H1 (cell line): Measurements from ENCODE around the gene SPOCK1. TPM values are rescaled to one million over a fixed set of nuclear protein-coding genes. Genes with fewer than 3 reads are reported as not detected.

Experiments used
- GTF2F1 ChIP-seq: IDR thresholded peaks from 2 replicates; pipeline ENCODE4 v1.6.1; 2012; ENCODE audit warnings: low read depth, low read length, improper control_type of control experiment, borderline replicate concordance
- POLR2AphosphoS5 ChIP-seq: IDR thresholded peaks from 2 replicates; pipeline ENCODE4 v1.6.1; 2011; ENCODE audit warnings: low read depth, low read length
- SAP30 ChIP-seq: fragments of 300-600 bp; sonication (generic); IDR thresholded peaks from 2 replicates; pipeline ENCODE4 v1.7.1; 2012; ENCODE audit warnings: low read length, moderate library complexity, mild to moderate bottlenecking, inconsistent platforms; ENCODE audit not compliant: insufficient read depth, insufficient replicate concordance
- polyA plus RNA-seq, 7 experiments: library from polyadenylated mRNA; depleted of rRNA in 3 of 7; stranded (reverse) in 5 of 7; unstranded in 2 of 7; fragments of >200 nt in 5 of 7; fragments of 200-250 nt in 2 of 7; gene quantifications; 1 replicate in 5 of 7; 2 replicates in 1 of 7; 4 replicates in 1 of 7; pipeline versions ENCODE4 v1.2.1 to v1.2.3, GENCODE V29; 2011 to 2013; ENCODE audit warnings: missing spikeins in 2 of 7, mixed read lengths in 2 of 7
- total RNA-seq: library from RNA; stranded (reverse); fragmentation: NEBNext Ultra II Directional; extraction: Animal tissue kit (Norgen Biotek cat#: 25700); gene quantifications from 2 replicates; pipeline ENCODE4 v1.2.1, GENCODE V29; 2021

SPOCK1 gene
- total and polyA plus RNA-seq, 2 of the 8 experiments (the other 6 are each of a cell fraction or from before 2014, with no cell fraction given): 6.9 to 18.1 TPM

GRCh38 chr5:137287569-137287968 is 211.6 kb downstream of the SPOCK1 start (continued):
- no peak for TF ChIP-seq SAP30
- no peak for TF ChIP-seq GTF2F1
- no peak for TF ChIP-seq POLR2AphosphoS5
